A673 (cell line): ENCODE data around the gene MEOX1. TPM values are rescaled to one million over a fixed set of nuclear protein-coding genes. Genes with fewer than 3 reads are reported as not detected.

ENCODE experiments used
- BruUV-seq: library from RNA; stranded (reverse); fragments of 400-500 nt; replicated peaks from 2 replicates; lab custom pipeline; 2021; lab: Mats Ljungman, UMichigan
- CTCF ChIA-PET: fragments of 300-600 bp; sonication (Branson Sonifier 250); formaldehyde crosslinking; loops from one replicate; lab custom pipeline; 2022; ENCODE audit warnings: antibody characterized with exemption; lab: Charles Lee
- POLR2A ChIA-PET: fragments of 300-600 bp; sonication (Branson Sonifier 250); formaldehyde crosslinking; loops from one replicate; lab custom pipeline; 2022; ENCODE audit warnings: antibody characterized with exemption; ENCODE audit not compliant: low non-redundant PET; lab: Charles Lee
- DNase-seq: peaks from one replicate; pipeline ENCODE4 v3.0.0-alpha.2; 2015; ENCODE audit warnings: low spot score
- H3K27ac ChIP-seq: fragments of 200-600 bp; sonication (generic); 2 replicates; pipeline ENCODE4 v1.5.1; 2016; ENCODE audit warnings: mixed run types, low read depth, mild to moderate bottlenecking, mixed read lengths, antibody characterized with exemption, low read length; ENCODE audit not compliant: poor library complexity, severe bottlenecking
- H3K27me3 ChIP-seq: fragments of 200-600 bp; sonication (generic); replicated peaks from 2 replicates; pipeline ENCODE4 v1.6.1; 2017; ENCODE audit warnings: mixed run types, low read depth, mild to moderate bottlenecking, mixed read lengths, antibody characterized with exemption, low read length; ENCODE audit not compliant: insufficient read depth, poor library complexity
- H3K36me3 ChIP-seq: fragments of 200-600 bp; sonication (generic); 2 replicates; pipeline ENCODE4 v1.6.1; 2016; ENCODE audit warnings: mixed run types, mild to moderate bottlenecking, mixed read lengths, antibody characterized with exemption, low read length; ENCODE audit not compliant: insufficient read depth, poor library complexity, severe bottlenecking
- H3K4me1 ChIP-seq: fragments of 200-600 bp; sonication (generic); 2 replicates; pipeline ENCODE4 v1.6.1; 2017; ENCODE audit warnings: mixed run types, mild to moderate bottlenecking, mixed read lengths, antibody characterized with exemption, low read length; ENCODE audit not compliant: insufficient read depth, poor library complexity, severe bottlenecking
- H3K4me3 ChIP-seq: fragments of 200-600 bp; sonication (generic); 2 replicates; pipeline ENCODE4 v1.5.1; 2016; ENCODE audit warnings: low read depth, mixed run types, mild to moderate bottlenecking, mixed read lengths, low read length; ENCODE audit not compliant: poor library complexity, severe bottlenecking
- H3K9me3 ChIP-seq: fragments of 200-600 bp; sonication (generic); 2 replicates; pipeline ENCODE4 v1.6.1; 2016; ENCODE audit warnings: mixed run types, low read depth, mild to moderate bottlenecking, mixed read lengths, antibody characterized with exemption, low read length; ENCODE audit not compliant: poor library complexity, severe bottlenecking
- CTCF ChIP-seq: fragments of 300-800, 200-600 bp; sonication (generic); conservative IDR thresholded peaks from 2 replicates; pipeline ENCODE4 v1.5.1; 2017; ENCODE audit warnings: low read depth, mild to moderate bottlenecking, antibody characterized with exemption, low read length, moderate library complexity, mixed read lengths
- EZH2 ChIP-seq: fragments of 200-600 bp; sonication (generic); IDR thresholded peaks from 2 replicates; pipeline ENCODE4 v1.6.1; 2017; ENCODE audit warnings: borderline replicate concordance, low read depth, mild to moderate bottlenecking, mixed read lengths, antibody characterized with exemption, low read length; ENCODE audit not compliant: poor library complexity, severe bottlenecking
- intact Hi-C: fragments of 100-400 bp; cut with micrococcal nuclease; formaldehyde crosslinking; loops from one replicate; pipeline ENCODE4 v1.10.0; 2022; ENCODE audit not compliant: unreplicated experiment
- total RNA-seq: library from RNA; stranded (reverse); gene quantifications from 2 replicates; pipeline ENCODE4 v1.2.3, GENCODE V29; 2021

MEOX1 gene
- total RNA-seq, 1 experiment from 2014 or later = 0.82 TPM

- Histone ChIP-seq H3K27ac (no peak overlapping the region), H3K4me1 (no peaks in the 10 kb centered on the region), H3K36me3 (no peaks in the 10 kb centered on the region), H3K9me3 (no peaks in the 10 kb centered on the region), H3K27me3 (no peaks in the 10 kb centered on the region), H3K4me3 (no peak overlapping the region)
- ChIA-PET POLR2A (no interaction called here), CTCF (no interaction called here)
- intact Hi-C loops = no loop called here
- DNase-seq = no peak
- BruUV-seq = no TSS peak
- no peak for TF ChIP-seq CTCF
- TF ChIP-seq EZH2 = no peak
Observed at GRCh38 chr17:43613917-43614316, 47.8 kb downstream of the MEOX1 start.

- intact Hi-C loops = no loop called here
- Histone ChIP-seq H3K4me3 (no peak overlapping the region), H3K9me3 (no peaks in the 10 kb centered on the region), H3K4me1 (no peaks in the 10 kb centered on the region), H3K36me3 (no peaks in the 10 kb centered on the region), H3K27me3 (no peaks in the 10 kb centered on the region), H3K27ac (no peak overlapping the region)
- ChIA-PET CTCF (no interaction called here), POLR2A (no interaction called here)
- no TSS peak for BruUV-seq
- no peak for DNase-seq
- TF ChIP-seq CTCF (no peak), EZH2 (no peak)
Observed at GRCh38 chr17:43612515-43612914, 49.2 kb downstream of the MEOX1 start.

GRCh38 chr17:43611230-43611969 lies 50.3 kb downstream of the MEOX1 start:
- Histone ChIP-seq H3K27ac (no peak overlapping the region), H3K4me3 (no peak overlapping the region), H3K27me3 (no peaks in the 10 kb centered on the region), H3K9me3 (no peaks in the 10 kb centered on the region), H3K36me3 (no peaks in the 10 kb centered on the region), H3K4me1 (no peaks in the 10 kb centered on the region)
- intact Hi-C loops = no loop called here
- ChIA-PET CTCF (no interaction called here), POLR2A (no interaction called here)
- DNase-seq = no peak
- TF ChIP-seq EZH2 = no peak
- TF ChIP-seq CTCF = no peak
- no TSS peak for BruUV-seq
